ENCODE measurements around the gene DHX36.

DHX36 gene

GRCh38 chr3:154224866-154225265, 99.4 kb downstream of the DHX36 start:
- no peak for DNase-seq (ENCODE audit: low spot score)

- no peak for DNase-seq (ENCODE audit: low spot score)
Observed at GRCh38 chr3:154224366-154224765, 99.9 kb downstream of the DHX36 start.

- DNase-seq (ENCODE audit: low spot score), result no peak
Observed at GRCh38 chr3:154223519-154223918, 100.8 kb downstream of the DHX36 start.

All from cerebellar cortex (tissue), 1 donor.